NCI-H2107 treated with DMSO at 0.1 percent for 48 hours (cell line): Measurements from ENCODE around the gene MYOCOS.
A peak's percentile ranks its signal among the peaks of the same experiment; 100 is the strongest.

Source experiments
- DNase-seq: peaks from one replicate; lab custom pipeline; 2025; ENCODE audit not compliant: unreplicated experiment; lab: John Stamatoyannopoulos, UW

The MYOCOS gene

DNA sequence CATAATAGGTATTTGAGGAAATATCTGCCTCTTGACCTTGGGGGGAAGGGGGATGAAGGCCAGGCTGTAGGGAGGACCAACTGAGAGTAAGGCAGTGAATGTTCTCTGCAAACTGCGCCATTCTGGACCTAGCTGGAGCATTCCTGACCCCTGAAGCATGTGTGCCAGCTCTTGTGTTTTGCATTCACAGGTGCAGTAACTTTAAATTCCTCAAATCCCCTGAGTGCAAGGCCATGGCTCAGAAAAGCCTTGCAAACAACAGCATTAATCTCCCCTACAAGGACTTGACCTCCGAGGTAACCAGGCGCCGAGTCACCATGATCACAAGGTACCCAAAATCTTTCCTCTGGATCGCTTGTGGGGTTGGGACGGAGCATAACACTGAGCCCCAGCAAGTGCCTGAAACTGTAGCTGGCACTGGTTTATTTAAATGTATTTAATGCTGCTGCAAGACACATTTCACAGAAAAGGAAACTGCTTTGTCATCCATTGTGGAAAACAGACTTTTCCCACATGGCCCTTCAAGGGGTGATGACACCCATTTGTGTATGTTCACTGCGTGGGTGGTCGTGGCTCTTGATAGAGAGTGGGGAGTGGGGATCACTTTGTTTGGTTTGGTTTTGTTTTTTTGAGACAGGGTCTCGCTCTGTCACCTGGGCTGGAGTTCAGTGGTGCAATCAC, 1.7 kb downstream of the MYOCOS start:
- DNase-seq: no peak

DNA sequence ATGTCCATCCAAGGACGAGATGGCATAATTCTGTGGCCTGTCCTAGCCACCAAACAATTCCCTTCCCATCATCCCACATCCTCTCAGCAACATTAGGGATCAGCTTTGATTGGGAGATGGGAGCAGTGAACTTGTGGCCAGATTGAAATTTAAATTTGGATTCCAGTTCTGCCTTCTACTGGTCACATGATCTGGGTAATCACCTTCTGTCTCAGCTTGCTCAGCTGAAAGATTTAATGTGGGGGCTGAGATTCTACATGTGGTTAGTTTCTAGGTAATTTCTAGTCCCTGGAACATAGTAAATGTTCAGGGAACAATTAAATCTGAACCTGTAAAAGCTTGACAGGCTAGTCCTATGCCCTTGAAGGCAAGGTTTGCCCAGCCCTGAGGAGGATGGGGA, 3.2 kb downstream of the MYOCOS start:
- DNase-seq: no peak

DNA sequence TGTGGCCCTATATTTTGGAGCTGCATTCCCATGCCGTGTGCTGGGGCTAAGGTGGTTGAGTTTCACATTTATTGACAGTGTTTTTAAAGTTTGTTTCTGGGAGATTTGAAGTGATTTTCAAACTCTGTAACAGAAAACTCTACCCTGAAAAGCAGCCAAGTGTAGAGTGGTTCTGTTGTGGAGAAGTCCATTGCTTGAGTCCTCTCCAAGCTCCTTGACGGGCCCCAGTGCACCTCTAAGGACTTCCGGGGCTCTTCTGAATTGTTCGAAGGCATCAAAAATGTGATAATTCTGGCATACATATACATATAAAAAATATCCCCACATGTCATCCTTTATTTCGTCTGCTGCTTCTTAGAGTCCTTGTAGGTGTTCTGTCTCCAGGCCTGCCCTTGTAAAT, 5.0 kb downstream of the MYOCOS start:
- no peak for DNase-seq

DNA sequence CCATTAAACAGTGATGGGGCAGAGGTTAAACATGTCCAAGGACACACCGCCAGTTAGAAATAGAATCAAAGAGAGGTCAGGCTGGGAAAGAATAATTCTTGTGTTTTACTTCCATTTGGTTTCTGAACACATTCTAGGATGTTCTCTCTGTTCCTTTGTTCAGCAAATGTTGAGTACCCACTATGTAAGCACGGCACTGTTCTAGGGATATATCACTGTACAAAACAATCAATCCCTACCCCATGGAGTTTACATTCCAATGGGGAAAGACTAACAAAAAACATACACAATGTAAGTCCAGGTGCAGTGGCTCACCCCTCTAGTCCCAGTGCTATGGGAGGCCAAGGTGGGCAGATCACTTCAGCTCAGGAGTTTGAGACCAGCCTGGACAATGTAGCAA, 6.2 kb downstream of the MYOCOS start:
- DNase-seq: no peak

DNA sequence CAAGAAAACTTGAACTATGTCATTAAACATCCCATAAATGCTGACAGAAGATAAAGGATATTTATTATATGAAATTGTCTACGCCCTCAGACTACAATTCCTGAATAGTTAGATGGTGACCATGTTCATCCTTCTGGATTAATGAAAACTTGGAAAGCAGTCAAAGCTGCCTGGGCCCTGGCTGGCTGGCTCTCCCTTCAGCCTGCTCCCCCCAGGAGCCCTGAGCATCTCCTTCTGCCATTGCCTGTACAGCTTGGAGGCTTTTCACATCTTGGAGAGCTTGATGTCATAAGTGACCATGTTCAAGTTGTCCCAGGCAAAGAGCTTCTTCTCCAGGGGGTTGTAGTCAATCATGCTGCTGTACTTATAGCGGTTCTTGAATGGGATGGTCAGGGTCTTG, 13.6 kb downstream of the MYOCOS start:
- DNase-seq: no peak

DNA sequence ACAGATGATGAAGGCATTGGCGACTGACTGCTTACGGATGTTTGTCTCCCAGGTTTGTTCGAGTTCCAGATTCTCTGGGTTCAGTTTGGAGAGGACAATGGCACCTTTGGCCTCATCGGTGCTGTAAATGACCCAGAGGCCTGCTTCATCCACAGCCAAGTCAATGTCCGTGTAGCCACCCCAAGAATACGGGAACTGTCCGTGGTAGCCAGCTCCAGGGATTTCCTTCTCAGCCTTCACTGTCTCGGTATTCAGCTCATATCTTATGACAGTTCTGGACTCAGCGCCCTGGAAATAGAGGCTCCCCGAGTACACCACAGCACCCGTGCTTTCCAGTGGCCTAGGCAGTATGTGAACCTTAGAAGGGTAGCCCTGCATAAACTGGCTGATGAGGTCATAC, 14.1 kb downstream of the MYOCOS start:
- DNase-seq: no peak

DNA sequence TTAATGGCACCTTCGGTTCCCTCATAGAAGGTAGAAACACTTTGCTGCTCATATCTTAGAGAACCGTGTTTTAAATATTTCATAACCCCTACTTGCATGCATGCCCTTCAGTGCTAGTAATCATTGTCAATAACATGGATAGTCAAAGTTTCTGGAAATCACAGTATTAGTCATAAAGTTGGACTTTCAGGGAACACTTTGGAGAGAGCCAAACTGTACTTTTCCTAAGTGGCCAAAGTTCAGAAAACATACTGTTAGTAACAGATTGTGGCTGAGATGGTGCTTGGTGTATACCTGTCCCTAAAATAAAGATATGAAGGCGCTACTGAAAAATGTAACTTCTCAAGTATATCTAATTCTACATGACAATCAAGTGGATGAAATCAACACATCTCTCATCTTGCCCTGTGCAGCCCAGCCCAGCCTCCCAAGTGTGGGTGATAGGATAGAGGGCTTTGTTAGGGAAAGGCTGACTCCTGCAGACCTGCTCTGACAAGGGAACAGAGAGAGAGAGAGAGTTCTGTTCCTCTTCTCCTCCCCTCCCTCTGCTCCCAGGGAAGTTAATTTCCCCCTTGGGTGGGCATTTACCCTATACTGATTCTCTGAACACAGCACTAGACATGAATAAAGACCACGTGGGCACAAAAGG, 16.0 kb downstream of the MYOCOS start:
- DNase-seq: no peak

DNA sequence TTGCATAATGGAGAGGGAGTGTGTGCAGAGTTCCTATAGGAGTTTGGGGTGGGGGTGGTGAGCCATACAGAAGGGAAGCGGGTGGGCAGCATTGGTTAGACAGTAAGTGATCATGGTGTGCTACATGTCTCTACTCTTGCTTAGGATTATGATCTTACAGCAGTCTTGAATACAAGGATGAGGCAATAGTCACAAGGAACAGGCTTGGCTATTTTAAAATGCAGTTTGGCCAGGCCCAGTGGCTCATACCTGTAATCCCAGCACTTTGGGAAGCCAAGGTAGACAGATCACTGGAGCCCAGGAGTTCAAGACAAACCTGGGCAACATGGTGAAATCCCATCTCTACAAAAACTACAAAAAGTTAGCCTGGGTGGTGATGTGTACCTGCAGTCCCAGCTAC, 18.2 kb downstream of the MYOCOS start:
- no peak for DNase-seq

DNA sequence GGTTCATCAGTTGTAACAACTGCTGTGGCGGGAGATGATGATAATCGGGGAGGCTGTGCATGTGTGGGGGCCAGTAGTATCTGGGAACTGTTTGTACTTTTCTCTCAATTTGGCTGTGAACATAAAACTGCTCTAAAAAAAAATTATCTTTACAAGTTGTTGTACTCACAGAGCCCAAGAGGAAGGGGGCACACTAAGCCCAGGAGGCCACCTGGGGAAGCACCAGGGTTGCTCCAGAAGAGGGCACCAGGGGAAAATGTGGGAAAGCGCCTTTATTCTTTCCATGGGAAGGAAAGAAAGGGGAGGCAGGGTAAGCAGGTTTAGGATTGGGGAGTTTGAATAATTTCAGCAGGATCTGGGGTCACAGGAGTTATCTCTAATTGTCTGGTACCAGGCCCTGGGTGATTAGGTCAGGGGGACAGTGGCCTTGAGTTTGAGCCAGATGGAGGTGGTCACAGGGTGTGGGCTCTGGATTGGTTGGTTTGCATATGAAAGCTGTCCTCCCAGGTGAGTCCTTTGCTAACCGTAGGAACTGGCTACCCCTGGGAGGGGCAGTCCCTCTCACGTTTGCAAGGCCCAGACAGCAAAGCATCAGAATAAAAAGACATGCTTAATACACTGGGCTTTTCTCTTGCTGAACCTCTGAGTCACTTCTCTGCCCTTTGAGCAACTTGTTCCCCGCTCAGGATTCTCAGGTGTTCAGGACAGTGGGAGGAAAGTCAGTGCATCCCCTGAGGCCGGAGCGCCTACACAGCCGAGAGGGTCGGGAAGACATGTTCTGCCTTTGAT, 19.2 kb downstream of the MYOCOS start:
- DNase-seq: no peak

DNA sequence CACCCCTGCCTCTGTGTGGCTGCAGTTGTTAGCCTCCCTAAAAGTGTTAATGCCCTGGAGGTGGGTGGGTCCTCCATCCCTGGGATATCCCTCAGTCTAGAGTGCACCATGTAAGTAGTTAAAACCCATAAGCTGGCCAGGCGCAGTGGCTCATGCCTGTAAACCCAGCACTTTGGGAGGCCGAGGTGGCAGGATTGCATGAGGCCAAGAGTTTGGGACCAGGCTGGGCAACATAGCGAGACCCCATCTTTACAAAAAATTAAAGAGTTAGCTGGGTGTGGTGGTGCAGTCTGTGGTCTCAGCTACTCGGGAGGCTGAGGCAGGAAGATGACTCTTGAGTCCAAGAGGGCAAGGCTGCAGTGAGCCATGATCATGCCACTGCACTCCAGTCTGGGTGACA, 20.2 kb downstream of the MYOCOS start:
- no peak for DNase-seq

DNA sequence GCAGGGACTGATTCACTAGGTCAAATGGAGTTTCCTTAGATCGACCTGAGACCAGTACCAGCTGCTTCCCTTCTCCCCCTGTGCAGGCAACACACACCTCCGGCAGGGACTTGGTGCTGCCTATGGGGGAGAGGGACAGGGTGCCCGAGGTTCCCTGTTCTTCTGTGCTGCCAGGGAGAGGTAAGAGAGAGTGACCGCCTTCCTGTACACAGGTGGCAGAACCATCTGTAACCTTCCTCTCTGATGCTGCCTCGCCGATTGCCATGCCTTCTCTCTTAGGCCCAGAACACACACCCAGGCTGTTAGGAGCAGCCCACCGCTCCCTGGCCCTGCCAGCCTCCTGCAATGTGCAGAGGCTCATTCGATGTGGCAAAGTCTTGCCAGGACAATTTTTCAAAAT, 21.1 kb downstream of the MYOCOS start:
- no peak for DNase-seq

DNA sequence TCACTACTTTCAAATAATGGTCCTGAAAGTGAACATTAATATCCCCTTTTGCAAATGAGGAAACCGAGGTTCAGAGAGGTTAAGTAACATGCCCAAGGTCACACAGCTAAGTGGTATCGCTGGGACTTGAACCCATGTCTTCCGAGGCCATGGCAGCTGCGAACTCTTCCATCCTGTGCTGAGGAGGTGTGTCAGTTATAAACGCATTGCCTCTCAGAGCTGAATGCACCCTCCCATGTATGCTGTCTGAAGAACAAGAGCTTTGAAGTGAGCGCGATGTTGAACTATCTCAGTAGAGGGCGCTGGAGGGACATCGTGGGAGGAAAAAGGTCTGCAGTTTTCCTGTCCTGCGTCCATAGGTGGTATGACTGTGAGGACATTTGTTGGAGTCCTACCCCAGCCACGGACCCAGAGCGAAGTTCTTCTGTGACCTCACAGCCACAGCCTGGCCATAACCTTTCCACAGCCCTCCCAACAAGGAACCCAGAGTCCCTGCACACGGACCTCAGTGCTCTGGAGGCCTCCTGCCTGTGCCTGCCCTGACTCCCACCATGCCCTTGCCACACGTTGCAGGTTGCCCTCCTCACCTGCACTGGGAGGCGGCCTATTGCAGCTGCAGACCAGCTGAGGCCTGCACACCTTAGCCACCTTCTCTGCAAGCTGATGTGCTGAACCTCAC, 22.9 kb downstream of the MYOCOS start:
- DNase-seq: peak; percentile 78

DNA sequence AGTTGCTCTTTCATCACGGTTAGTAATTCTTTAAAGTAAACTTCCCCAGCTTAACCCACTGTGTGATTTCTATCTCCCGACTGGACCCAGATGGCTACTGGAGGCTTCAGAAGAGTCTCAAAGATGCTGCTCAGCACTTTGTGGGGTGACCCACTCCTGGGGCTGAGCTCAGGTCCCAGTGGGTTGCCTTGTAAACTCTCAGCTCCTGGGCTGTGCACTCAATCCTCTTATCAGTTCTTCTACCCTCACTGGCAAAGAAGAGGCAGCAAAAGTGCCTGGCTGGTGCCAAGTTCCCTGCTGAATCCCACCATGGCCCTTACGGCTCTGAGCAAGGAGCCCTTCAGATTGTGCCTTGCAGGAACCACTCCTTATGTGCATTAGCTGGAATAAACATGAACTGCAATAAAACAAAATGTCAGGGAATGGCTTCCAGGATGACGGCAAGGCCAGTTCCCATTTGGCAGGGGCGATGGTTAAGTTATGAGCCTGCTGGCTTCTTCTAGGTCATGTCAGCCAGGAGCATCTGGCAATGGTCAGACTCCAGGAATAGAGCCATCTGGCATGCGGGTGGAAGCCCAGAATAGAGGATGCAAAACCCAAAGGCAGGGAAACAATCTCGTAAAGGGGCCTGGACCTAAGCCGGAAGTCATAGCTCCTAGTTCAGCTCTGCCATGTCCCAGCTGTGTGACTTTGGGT, 23.7 kb downstream of the MYOCOS start:
- no peak for DNase-seq

DNA sequence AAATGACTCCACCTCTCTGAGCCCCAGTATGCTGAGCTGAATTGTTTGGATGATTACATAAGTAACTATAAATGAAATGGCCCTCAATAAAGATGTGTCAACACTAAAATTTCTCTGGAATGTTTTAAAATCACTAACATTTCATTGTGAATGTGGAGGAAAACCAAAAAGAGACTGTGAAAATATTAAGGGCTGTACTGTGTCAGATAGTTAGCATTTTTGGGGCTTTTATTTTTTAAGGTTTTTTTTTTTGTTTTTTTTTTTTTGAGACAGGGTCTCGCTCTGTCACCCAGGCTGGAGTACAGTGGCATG, 24.2 kb downstream of the MYOCOS start:
- DNase-seq: no peak

DNA sequence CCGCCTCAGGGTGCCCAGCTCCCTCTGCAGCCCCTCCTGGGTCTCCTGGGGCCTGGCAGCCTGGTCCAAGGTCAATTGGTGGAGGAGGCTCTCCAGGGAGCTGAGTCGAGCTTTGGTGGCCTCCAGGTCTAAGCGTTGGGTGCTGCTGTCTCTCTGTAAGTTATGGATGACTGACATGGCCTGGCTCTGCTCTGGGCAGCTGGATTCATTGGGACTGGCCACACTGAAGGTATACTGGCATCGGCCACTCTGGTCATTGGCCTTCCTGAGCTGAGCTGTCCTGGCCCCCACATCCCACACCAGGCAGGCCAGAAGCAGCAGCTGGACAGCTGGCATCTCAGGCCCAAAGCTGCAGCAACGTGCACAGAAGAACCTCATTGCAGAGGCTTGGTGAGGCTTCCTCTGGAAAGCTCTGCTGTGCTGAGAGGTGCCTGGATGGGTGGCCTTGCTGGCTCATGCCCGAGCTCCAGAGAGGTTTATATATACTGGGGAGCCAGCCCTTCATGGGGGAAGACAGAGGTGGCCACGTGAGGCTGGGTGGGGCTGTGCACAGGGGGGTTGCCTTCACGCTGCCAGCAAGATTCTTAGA, 30.3 kb downstream of the MYOCOS start, which contains the start of gene MYOC:
MYOC (minus strand) TSS at position 455 of the 589 bp plus-strand sequence; CDS start at position 378, 77 bp downstream.
- no peak for DNase-seq

DNA sequence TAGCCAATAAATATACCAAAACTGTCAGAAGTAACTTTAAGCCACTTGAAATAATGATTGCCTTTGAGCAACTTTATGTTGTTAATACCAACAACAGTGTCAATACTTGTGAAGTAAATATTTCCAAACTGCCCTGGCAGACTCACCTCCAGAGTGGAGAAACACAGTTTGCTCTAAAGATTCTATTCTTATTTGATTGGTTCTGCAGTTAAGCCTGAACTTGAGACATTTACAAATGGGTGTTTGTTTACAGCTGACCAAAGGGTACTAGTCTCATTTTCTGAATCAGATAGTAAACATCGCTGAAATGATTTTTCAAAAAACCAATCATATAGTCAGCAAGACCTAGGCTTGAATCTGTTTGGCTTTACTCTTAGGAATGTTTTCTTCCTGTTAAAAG, 31.8 kb downstream of the MYOCOS start:
- no peak for DNase-seq

DNA sequence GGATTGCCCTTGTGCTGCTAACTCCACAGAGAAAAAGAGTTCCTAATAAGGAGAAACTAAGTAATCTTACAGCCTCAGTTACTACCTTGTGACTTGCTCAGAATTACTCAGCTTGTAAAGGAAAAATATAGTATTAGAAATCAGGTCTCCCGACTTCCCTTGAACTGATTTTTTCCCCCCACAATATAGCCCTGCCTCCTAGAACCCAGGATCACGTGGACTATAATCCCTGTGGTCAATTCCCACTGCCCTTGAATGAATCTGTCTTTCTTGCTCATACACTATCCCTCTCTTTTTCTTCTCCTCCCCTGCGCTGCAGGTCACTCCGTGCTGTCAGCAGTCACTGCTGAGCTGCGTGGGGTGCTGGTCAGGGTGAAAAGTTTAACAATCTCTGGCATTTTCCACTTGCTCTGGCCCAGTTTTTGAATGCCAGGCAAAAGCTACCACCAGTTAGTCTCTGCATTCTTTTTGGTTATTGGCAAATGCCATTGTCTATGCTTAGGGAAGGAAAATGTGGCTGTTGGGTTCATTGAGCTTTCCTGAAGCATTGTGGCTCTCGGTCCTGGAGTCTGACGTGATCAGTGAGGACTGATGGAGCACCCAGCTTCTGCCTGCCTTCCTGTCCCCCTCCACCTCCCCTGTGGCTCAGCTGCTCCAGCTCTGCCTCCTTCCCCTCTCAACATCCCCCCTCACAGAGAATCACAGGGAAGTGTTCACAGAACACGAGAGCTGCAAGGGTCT, 32.3 kb downstream of the MYOCOS start:
- no peak for DNase-seq

DNA sequence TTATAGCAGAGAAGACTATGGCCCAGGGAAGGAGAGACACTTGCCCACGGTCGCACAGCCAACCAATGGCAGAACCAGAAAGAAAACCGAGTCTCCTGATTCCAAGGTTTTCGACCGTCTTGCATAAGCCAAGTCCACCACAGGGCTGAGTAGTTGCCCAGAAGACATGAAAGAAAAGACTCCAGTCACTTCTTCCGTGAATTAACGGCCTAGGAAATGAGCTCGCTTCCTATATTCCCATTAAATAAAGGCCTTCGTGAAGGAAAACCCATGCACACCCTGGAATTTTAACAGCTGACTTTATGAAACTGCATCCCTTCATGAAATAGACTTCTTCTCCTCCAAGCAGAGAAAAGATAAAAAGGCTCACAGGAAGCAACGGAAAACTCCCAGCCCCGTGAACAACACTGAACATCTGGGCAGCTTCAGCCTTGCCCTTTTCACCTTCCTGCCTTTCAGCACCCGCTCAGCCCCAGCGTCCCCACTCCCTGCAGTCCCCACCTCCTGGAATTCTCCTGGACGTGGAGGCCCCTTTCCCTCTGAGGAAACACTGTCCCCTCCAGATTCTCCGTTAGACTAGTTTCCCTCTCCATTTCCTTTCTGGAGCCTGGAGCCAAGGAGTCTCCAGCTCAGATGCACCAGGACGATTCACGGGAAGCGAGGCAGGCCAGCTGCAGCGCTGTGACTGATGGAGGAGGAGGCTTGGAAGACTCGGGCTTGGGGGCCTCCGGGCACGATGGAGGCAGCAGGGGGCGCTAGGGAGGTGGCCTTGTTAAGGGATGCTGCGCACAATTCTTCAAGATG, 33.1 kb downstream of the MYOCOS start:
- no peak for DNase-seq

DNA sequence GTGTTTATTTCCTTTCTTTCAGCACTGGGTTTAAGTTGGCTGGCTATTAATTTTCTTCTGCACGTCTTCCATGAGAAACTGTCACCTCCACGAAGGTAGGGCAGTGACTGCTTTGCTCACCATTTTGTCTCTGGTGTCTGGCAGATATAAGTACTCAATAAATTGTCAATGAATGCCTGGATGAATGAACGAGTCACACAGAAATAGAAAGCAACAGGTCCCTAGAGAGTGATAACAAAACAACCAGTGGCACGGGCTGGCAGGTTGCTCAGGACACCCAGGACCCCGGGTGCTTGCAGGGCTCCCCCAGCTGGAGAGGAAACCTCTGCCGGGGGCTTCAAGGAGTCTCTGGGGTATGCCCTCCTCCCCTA, 33.7 kb downstream of the MYOCOS start:
- no peak for DNase-seq
